HG02852 (cell line): ENCODE data around the gene ARHGEF19.
"Not testable (repeated sequence)": the region's sequence is repeated elsewhere in the genome, so short reads cannot be mapped to it uniquely, and the experiment has no call there.

ENCODE experiments used
- ATAC-seq: cut with Tn5 transposase; IDR thresholded peaks from one replicate; pipeline ENCODE4 v1.9.1; 2021; ENCODE audit warnings: mild to moderate bottlenecking, moderate library complexity; ENCODE audit not compliant: unreplicated experiment

ARHGEF19 gene

DNA sequence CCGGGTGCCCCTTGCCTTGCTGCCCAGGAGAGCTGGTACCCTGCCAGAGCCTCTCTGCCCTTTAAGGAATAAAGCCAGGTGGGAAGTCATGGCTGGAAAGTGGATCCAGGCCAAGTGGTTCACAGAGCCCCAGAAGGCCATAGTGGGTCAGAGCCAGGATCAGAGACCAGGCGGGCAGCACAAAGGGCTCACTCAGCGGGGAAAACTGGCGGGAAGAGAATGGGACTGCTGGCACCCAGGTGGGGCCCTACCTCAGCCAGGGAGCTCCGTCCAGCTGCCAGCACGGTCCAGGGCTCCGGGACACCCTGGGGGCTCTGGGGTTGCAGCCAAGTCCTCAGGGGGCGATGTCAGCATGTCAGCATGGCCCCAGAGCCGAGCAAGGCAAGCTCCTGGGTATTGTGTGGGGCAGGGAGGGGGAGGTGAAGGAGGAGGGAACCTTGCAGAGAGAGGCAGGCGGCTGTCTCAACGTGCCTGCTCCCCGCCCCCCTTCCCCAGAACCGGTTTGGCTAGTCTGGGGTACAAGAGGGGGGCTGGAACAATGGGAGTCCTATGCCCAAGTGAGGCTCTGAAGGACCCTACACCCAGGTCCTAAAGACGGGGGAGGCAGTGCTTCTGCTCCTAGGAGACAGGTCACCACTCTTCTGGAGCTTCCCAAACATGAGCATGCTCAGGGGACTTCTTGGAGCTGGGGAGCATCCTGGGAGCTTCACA lies at the start of gene ARHGEF19:
Gene ARHGEF19 (minus strand): TSS at position 402 of the 711 bp plus-strand sequence. CDS start 3,598 bp downstream, outside the sequence.
- no peak for ATAC-seq

DNA sequence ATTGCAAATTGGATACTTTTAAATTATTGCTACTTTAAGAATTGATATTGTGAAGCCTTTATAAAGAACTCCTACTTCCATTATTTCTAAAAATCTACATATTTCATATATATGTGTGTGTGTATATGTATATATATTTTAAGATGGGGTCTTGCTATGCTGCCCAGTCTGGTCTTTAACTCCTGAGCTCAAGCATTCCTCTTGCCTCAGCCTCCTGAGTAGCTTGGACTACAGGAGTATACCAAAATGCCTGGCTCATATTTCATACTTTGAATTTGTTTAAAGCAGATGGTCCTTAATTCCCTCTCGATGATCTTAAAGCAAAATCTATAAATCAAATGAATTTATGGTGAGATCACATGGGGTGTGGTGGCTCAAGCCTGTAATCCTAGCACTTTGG lies 49.6 kb upstream of the ARHGEF19 start:
- no peak for ATAC-seq

DNA sequence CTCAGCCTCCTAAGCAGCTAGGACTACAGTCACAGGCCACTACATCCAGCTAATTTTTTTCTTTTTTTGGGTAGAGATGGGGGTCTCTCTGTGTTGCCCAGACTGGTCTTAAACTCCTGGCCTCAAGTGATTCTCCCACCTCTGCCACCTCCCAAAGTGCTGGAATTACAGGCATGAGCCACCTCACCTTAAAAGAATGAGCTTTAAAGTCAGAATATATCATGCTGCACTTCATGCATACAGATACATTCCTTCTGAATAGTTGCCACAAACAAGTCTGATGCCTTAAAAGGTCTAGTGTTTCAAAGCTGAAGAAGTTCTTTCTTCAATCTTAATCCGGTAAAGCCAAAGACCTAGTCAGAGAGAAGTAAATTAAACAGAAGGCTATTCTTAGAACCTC lies 48.4 kb upstream of the ARHGEF19 start:
- no peak for ATAC-seq

DNA sequence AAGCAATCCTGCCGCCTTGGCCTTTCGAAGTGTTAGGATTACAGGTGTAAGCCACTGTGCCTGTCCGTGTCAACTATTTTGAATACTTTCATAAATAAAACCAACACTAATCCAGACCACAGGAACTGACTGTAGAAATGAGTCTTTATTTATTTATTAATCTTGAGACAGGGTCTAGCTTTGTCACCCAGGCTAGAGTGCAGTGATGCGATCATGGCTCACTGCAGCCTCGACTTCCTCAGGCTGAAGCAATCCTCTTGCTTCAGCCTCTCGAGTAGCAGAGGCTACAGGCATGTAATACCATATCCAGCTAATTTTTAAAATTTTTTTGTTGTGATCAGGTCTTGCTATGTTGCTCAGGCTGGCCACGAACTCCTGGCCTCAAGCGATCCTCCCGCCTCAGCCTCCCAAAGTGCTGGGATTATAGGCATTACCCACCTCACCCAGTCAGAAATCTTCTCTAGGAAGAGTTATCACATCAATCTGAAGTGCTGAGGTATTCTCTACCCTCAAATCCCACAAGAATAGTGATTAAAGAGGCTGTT lies 46.2 kb upstream of the ARHGEF19 start:
- ATAC-seq: no peak

DNA sequence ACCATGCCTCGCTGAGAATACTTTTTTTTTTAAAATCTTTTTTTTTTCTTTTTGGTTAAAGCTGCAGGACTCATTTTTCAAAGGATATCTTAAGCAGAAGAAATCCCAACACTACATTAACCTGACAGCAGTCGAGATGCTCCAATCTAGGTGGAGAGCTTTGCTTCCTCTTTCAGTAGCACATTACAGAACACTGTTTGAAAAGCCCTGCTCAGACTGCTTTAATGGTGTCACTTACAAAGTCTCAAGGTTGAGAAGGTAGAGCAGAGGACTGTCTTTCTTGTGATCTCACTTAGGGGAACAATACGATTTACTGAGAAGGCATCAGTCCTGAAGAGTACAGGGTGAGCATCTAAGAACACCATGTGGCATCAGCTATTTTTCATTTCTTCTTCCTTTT lies 45.5 kb upstream of the ARHGEF19 start:
- no peak for ATAC-seq

DNA sequence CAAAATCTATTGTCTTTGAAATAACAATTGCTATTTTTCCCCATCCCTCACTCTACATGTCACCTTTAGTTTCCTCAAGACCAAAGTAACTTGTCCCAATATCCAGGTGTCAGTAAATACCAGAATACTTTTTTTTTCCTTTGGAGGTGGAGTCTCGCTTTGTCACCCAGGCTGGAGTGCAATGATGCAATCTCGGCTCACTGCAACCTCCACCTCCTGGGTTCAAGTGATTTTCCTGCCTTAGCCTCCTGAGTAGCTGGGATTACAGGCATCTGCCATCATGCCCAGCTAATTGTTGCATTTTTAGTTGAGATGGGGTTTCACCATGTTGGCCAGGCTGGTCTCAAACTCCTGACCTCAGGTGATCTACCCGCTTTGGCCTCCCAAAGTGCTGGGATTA lies 45.1 kb upstream of the ARHGEF19 start:
- ATAC-seq: not testable (repeated sequence)

DNA sequence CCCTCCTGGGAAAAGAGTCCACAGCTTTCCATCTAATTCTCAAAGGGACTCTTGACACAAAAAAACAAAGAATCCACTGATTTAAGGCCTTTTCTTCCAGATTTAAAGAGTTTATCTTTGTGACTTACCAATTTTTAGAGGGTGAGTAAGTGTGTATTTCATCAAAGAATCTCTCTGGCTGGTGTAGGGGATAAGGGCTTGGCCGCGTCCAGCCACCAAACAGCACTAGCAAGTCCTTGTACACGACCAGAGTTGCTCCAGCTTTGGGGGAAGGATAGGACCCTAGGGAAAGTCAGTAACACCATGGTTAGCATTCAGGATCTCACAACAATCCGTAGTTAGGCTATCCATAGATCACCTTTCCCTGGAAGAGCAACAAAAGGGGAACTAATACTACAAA lies 44.0 kb upstream of the ARHGEF19 start:
- no peak for ATAC-seq

DNA sequence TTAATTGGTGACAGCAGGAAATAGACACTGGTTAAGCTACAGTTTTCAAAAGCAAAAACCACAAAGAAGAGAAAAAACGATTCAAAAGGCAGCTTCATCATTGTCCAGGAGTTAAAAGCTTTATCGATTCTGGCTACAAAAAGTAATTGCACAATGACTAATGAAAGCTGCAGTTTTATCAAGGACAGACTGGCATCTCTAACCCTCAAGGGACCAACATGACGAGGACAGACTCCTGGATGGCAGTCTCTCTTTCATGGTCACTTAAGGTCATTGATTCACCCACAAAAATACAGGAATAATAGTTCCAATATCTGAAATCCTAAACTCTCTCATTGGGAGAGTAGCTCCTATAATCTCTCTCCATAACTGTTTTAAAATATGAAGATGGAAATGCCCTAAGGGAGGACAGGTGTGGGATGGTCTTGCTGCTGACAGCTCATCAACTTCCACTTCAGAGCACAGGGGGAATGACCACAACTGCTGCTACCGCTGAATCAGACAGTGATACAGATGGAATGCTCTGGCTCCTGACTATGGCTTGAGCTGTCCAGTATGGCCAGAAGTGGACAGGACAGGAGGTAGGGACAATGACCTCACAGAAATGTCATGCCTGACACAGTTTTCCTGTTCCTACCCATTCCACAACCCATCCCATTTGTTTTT lies 41.9 kb upstream of the ARHGEF19 start:
- ATAC-seq: no peak

DNA sequence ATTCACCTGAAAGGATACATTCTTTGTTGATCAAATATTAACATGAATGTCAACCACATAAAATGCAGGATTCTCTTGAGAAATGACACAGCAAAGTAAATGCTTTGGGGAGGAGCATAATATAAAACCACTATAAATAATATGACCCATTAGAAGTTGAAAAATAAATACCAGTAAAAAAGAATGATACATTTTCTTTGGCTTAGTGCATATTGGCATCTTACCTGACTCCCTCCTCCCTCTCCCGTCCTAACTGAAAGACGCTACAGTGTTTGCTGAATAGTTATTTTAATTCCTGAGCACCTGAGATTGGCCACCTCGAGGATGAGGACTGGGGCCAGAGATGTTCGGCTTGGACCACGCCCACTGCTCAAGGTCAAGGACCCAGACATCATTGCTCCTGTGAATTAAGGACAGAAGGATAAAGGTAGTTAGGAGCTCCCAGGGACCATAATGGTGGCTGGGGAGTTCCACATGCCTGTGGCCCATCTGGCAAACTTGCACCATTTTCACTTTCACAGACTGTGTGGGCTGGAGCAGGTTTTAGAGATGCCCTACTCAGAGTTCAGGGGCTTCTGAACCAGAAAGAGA lies 41.0 kb upstream of the ARHGEF19 start:
- ATAC-seq: no peak

DNA sequence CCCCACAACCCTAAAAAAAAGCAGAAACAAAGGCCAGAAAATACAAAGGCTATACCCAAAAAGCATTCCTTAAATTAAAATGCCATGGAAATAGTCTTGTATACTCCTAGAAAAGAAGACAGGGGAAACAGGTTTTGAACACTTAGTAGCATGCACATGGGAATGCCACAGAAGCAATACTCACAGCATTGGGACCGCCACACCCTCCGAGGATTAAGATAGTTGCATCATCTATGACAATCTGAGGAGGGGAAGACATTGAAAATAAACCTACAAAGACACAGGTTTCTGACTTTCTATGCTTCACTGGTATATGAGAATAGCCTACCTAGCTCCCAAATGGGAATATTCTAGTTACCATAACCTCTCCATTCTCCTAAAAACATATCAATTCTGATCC lies 40.5 kb upstream of the ARHGEF19 start:
- no peak for ATAC-seq

DNA sequence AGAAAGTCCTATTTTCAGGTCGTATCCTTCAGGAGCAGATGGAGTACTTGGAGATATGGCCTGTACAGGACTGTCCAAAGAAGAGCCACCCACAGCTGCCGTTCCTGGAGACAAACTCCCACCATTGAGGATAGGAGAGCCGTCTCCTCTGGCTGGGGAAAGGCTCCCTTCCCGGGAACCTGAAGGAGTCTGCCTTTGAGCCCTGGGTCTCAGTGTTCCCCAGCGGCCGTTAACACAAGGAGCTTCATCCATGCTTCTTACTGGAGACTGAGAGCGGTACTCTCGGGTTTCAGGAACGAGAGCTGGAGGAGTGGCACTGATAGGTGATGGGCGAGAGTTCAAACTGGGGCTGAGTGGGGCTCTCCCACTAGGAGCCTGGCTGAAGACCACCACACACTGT lies 38.9 kb upstream of the ARHGEF19 start:
- ATAC-seq: no peak

DNA sequence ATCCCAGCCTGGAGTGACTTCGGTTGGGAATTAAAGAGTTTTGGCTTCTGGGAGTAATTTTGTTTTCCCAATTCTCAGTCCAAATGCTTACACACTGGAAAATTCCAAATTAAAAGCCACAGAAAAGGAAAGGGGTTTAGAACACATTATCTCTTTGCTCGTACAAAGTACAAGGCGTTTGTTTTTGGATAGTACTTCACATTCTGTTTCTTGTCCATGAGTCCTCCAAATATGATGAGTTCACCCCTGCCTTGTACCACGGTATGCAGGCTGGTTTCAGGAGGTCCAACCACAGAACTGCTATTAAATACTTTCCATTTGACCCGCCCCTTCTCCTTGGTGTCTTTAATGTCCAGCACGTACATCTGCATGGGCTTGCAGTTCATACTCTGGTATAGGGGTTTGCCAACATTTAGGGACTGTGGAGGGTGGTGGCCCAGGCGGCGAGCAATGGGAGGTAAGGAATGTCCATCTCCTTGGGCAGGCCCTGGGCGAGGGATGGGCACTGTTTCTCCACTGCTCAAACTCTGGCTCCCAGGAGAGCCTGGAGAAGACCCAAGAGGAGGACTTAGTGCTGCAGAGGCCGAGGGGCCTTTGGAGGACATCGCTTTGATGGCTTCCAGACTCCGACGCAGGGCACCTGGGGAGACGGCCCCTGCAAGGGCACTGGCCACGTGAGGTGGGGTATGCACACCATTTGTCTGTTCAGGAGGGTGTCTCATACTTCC lies 38.2 kb upstream of the ARHGEF19 start:
- ATAC-seq: no peak

DNA sequence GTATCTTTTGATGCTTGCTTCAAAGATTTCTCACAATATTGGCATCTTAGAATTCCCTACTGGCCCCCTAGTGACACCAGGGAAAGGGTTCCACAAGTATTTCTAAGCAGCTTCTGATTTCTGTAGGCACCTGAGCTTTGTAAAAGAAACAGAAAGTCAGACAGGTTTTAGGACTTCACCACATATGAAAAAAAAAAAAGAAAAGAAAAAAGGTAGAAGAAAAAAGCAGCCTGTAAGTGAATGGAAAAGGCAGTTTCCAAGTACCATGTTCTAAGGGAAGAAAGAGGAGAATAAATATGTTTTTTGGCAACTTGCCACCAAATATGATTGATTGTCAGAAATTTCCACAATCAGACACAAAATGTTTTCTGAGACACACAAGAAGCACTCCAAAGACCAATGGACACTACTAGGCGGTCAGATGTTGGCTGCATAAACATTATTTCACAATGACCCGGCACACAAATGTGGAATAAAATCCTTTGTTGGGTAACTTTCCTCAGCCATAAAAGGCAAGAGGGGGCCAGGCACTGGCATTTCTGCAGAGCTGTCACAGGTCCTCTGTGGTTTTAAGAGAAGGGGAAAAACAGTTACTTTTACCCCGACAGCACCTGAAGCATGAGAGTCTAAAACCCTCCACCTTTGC lies 37.3 kb upstream of the ARHGEF19 start:
- no peak for ATAC-seq

DNA sequence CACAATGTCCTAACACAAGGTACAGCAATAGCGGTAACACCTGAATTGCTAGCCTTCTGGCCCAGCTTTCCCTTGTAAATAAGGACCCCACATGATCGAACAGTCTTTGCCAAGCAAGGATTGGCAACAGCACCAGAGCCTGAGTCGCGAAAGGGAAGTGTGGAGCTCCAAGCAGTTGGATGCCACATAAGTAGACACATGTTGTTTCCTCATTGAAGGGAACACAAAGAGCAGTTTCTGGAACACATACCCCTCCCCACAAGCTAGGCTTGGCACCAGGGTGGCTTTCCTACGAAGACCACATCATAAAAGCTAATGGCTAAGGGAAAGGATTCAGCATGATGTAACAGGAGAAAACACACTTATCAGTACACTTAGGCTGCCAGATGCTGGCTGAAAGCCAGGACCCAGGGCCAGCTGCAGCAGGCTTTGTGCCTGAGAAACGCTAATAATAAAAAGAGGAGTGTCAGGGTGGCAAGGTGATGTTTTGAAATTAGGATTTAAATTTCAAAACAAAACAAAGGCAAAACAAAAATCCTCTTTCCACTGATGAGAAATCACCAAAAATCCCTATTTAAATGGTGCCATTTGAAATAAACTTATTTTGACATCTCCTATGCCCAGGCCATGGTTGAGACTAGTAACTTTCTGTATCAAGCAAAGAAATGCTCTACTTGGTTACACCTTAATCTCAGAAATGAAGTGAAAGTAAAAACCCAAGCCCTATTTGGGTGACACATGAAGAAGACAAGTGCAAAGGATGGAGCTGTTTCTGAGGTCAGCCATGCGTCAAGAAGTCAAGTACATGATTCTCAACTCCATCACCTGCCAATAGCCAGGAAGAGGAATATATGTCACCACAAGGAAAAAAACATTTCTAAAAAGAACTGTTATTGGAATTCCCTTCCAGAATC lies 36.4 kb upstream of the ARHGEF19 start:
- no peak for ATAC-seq

DNA sequence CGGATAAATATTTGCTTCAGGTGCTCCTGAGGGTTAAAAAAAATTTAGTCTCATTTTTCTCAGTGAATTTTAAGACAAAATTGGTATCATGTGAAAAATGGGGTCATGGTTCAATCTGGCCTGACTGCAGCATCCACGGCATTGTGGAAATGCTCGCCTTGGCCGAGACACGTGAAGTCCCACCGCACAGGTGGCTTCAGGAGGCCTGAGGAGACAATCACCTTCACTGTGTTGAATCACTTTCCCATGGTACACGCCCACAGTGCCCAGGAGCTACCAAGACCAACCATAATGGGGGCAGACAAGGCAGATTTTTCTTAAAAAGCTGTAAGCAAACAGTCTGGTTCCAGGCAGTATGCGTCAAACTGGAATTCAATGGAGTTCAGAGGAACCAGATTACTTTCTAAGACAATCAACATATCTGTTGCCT lies 35.6 kb upstream of the ARHGEF19 start:
- no peak for ATAC-seq

DNA sequence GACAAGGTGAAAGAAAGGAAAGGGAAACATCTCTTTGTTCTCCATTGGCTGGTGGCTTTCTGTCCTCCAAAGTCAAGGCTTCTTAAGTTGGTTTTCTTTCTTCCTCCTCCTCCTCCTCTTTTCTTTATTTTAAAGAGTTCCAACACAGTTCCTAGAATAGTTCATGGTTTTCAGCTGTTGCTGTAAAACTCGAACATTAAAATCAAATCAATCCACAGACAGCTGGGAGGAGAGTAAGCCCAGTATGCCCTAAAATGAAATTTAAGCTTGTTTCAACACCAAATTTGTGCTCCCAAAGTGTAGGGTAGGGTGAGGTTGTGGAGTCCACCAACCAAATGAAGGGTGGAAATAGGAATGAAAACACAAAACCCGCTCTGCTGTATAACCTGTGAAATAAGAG lies 35.0 kb upstream of the ARHGEF19 start:
- no peak for ATAC-seq

DNA sequence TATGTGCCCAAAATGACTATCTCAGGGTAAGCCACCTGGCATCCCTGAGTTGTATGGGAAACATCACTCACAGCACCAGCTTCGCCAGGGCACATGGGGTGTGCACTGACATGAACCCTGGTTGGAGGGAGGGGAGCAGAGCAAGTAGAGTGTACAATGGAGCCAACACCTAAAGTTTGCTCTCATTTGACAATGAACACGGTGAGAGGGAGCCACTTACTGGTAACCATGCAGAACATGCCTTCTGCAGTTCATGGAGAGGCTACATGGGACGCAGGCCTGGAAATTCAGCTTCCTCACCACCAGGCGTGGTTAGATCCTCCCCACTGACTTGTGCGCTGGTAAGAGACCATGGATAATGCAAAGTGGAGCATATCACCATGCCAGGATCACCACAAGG lies 34.5 kb upstream of the ARHGEF19 start:
- no peak for ATAC-seq

DNA sequence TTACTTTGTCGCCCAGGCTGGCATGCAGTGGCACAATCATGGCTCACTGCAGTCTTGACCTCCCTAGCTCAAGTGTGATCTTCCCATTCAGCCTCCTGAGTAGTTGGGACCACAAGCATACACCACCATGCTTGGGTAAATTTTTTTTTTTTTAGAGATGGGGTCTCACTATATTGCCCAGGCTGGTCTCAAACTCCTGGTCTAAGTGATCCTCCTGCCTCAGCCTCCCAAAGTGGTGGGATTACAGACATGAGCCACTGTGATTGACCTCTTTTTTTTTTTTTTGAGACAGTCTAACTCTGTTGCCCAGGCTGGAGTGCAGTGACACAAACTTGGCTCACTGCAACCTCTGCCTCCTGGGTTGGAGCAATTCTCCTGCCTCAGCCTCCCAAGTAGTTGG lies 33.8 kb upstream of the ARHGEF19 start:
- not testable (repeated sequence) for ATAC-seq

DNA sequence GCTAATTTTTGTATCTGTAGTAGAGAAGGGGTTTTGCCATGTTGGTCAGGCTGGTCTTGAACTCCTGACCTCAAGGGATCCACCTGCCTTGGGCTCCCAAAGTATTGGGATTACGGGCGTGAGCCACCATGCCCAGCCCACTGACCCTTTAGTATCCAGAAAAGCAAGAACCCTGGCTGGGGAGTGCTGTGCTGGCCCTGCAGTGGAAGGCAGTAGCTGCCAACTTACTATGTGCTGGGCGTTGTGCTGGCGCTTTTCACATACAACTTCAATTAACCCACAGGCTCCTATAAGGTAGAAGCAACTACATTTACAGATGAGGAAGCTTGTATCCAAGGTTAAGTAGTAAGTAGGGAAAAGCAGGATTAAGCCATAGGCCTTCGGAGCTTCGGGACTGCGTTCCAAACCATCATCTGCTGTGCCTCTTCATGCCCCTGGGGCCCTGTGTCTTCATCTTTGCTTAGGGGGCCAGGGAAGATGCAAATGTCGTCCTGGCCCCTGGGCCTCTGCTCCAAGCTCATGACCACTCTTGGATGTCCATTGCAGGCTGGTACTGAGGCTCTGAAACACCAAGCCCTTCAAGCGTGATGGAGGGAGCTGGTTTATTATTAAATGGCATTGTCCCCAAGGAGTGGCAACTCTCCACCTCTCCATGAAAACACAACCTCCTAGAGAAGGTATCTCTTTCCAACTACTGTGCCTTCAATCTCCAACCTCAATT lies 33.2 kb upstream of the ARHGEF19 start:
- no peak for ATAC-seq
